ENCODE data around the gene SRP54. TPM values are rescaled to one million over a fixed set of nuclear protein-coding genes. Genes with fewer than 3 reads are reported as not detected.

The SRP54 gene
- total RNA-seq, 1 donor: 78.4 TPM

DNA sequence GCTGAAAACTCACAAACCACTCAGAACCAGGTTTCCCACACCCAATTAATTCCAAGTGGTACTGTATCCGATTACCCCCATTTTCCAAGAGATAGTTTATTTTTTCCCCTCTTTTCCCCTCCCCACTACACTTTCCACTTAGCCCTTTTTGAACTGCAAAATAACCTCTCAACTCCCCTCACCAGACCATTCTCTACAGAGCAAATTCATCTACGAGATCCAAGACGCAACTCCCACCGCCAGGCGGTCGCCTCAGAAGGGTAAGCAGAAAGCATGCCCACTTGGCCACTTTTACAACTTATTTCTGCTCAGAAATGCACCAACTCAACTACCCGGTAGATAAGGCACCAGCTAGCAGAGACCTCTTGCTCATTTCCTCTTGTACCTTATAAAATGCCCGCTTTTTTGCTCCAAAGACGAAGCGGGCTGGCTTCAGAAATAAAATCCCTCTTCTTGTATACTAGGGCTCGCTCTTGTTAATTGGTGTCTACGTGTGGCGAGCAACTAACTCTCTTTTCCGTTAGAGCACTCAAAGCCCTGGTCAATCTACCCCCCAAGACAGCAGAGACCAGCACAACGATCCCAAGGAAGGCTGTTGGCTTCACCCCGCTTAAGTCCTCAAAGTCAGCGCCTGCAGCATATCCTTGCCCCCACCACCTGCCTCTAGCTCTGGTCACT lies 910 bp upstream of the SRP54 start:
- peak; percentile 59 for TF ChIP-seq CTCF (IDR thresholded peaks at IDR 0.05; ENCODE audit: insufficient read depth, low read length)
- peak overlapping the region; percentile 94 for H3K4me3 ChIP-seq (ENCODE audit: low read depth, low read length)
- DNase-seq (ENCODE audit: low read depth): no peak

DNA sequence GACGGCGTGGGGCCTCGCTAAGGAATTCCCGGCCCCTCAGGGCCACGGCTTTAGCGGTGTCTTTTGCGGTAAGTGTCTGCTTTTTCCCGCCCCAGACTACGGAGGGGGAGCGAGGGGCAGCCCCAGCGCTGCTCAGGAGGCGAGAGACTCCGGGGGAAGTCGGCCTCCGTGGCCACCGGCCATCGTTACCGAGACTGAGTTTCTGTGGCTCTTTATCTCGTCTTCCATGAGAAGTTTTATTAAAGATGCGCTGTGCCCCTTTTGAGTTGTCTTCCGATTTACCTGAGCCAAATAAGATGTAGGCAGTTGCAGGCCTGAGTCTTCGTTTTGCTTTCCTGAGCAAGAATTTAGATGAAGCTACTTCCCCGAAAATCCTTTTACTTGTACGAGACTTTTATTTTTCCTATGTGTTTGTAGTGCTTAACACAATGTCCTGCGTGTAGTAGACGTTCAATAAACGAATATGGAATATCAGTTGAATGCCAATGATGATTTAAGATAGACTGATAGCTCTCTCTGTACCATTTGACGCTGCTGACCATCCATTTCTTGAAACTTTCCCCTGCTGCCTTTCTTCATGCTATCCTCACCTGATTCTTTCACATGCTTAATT lies 462 bp downstream of the SRP54 start:
- no peak for DNase-seq (ENCODE audit: low read depth)
- TF ChIP-seq CTCF (IDR thresholded peaks at IDR 0.05; ENCODE audit: insufficient read depth, low read length): no peak
- H3K4me3 ChIP-seq (ENCODE audit: low read depth, low read length): peak overlapping the region; percentile 94

- peak; percentile 39 for DNase-seq (ENCODE audit: low read depth)
- H3K4me3 ChIP-seq (ENCODE audit: low read depth, low read length): peak overlapping the region; percentile 94
- TF ChIP-seq CTCF (IDR thresholded peaks at IDR 0.05; ENCODE audit: insufficient read depth, low read length): no peak
These were observed 994 bp downstream of the SRP54 start for GRCh38 chr14:34983786-34984185.

DNA sequence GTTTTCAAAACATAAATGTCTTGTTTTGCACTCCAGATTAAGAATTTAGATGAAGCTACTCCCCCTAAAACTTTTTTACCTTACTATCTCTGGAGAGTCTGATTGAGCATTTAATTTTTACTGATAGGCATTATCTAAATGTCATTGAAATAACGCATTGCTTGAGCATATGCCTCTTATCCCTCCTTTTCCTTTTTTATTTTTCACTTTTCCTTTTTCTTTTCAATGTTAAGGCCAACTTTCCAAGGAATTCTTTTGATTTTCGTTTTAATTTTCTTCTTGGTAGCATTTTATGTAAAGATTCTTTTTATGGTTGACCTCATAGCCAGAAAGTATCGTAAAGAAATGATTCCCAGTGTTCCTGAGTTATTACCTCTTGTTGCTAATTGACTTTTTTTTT lies 2.9 kb downstream of the SRP54 start:
- H3K4me3 ChIP-seq (ENCODE audit: low read depth, low read length): no peak overlapping the region
- no peak for DNase-seq (ENCODE audit: low read depth)
- no peak for TF ChIP-seq CTCF (IDR thresholded peaks at IDR 0.05; ENCODE audit: insufficient read depth, low read length)

DNA sequence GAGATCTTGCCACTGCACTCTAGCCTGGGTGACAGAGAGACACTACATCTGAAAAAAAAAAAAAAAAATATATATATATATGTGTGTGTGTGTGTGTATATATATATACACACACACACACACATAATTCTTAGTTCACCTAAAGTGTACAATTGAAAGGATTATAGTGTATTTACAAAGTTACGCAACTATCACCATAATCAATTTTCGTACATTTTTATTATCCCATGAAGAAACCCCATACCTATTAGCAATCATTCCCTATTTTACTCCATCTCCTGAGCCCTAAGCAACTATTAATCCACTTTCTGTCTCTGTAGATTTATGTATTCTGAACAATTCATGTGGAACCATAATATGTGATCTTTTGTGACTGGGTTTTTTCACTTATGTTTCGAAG lies 4.4 kb downstream of the SRP54 start:
- DNase-seq (ENCODE audit: low read depth): no peak
- no peak overlapping the region for H3K4me3 ChIP-seq (ENCODE audit: low read depth, low read length)
- TF ChIP-seq CTCF (IDR thresholded peaks at IDR 0.05; ENCODE audit: insufficient read depth, low read length): no peak

GRCh38 chr14:34989762-34990161 lies 7.0 kb downstream of the SRP54 start:
- TF ChIP-seq CTCF (IDR thresholded peaks at IDR 0.05; ENCODE audit: insufficient read depth, low read length): no peak
- DNase-seq (ENCODE audit: low read depth): no peak
- no peak overlapping the region for H3K4me3 ChIP-seq (ENCODE audit: low read depth, low read length)
